ENCODE measurements around the gene USP13.

- no peak for TF ChIP-seq CTCF (IDR thresholded peaks at IDR 0.05; ENCODE audit: low read depth, low read length)
- TF ChIP-seq EZH2phosphoT487 (IDR thresholded peaks at IDR 0.05; ENCODE audit: low read depth): no peak
Measured at GRCh38 chr3:179801263-179801662, 148.4 kb downstream of the USP13 start.

Data from OCI-LY3 (cell line).